HG03103 (cell line): Measurements from ENCODE around the gene HOXA2.
A peak's percentile ranks its signal among the peaks of the same experiment; 100 is the strongest.

Experiments used
- ATAC-seq: cut with Tn5 transposase; IDR thresholded peaks from one replicate; pipeline ENCODE4 v1.9.1; 2021; ENCODE audit warnings: low read depth; ENCODE audit not compliant: unreplicated experiment

HOXA2 gene

GRCh38 chr7:27102581-27103442 is at the start of gene HOXA2:
TSS of gene HOXA2 (minus strand) at chr7:27102683. CDS start at chr7:27102500, 183 bp downstream.
- no peak for ATAC-seq

- ATAC-seq = no peak
Measured at GRCh38 chr7:27151341-27151930, 49.0 kb upstream of the HOXA2 start.

- peak; percentile 68 for ATAC-seq
Measured at GRCh38 chr7:27150568-27151340, 48.3 kb upstream of the HOXA2 start.

GRCh38 chr7:27149842-27150567 is 47.5 kb upstream of the HOXA2 start:
- ATAC-seq = no peak

GRCh38 chr7:27148756-27149641 is 46.5 kb upstream of the HOXA2 start:
- no peak for ATAC-seq

GRCh38 chr7:27148031-27148755 is 45.7 kb upstream of the HOXA2 start:
- ATAC-seq = no peak

- no peak for ATAC-seq
Measured at GRCh38 chr7:27147199-27148030, 44.9 kb upstream of the HOXA2 start, which contains the start of gene HOXA6. TSS of gene HOXA6 (minus strand) at chr7:27147774. CDS start at chr7:27147749, 25 bp downstream.

GRCh38 chr7:27146491-27147198 is 44.2 kb upstream of the HOXA2 start:
- ATAC-seq = no peak

- no peak for ATAC-seq
Measured at GRCh38 chr7:27145914-27146412, 43.5 kb upstream of the HOXA2 start.

- ATAC-seq = no peak
Measured at GRCh38 chr7:27145165-27145913, 42.9 kb upstream of the HOXA2 start.

- no peak for ATAC-seq
Measured at GRCh38 chr7:27144781-27145164, 42.3 kb upstream of the HOXA2 start.

GRCh38 chr7:27143950-27144780 is 41.7 kb upstream of the HOXA2 start:
- no peak for ATAC-seq

GRCh38 chr7:27143023-27143949 is 40.8 kb upstream of the HOXA2 start, which contains the start of gene HOXA5:
TSS of gene HOXA5 (minus strand) at chr7:27143681. CDS start at chr7:27143607, 74 bp downstream.
- ATAC-seq = no peak

GRCh38 chr7:27142580-27143022 is 40.1 kb upstream of the HOXA2 start:
- ATAC-seq = no peak
